H1 (cell line): ENCODE results near the gene ARSI. TPM values are rescaled to one million over a fixed set of nuclear protein-coding genes. Genes with fewer than 3 reads are reported as not detected.

Experiments
- CTCF ChIA-PET: fragments of 300-600 bp; sonication (Branson Sonifier 250); formaldehyde crosslinking; loops from one replicate; lab custom pipeline; 2021; ENCODE audit not compliant: partially characterized antibody; lab: Charles Lee
- POLR2A ChIA-PET: fragments of 300-600 bp; sonication (Branson Sonifier 250); formaldehyde crosslinking; loops from one replicate; lab custom pipeline; 2021; ENCODE audit warnings: inconsistent platforms; ENCODE audit not compliant: partially characterized antibody; lab: Charles Lee
- DNase-seq, 2 experiments: peaks; one replicate each; pipeline versions ENCODE4 v3.0.0 to v3.0.0-alpha.2; 2010 to 2022; ENCODE audit warnings: low spot score in 2 of 2, low read depth in 1 of 2, mixed read lengths in 1 of 2
- FAIRE-seq: peaks from 2 replicates; lab custom pipeline; 2011; peaks lifted over from hg19 to GRCh38; lab: Jason Lieb, UNC
- H2AFZ ChIP-seq: 2 replicates; pipeline ENCODE4 v1.8.1; 2012; ENCODE audit warnings: low read length, inconsistent platforms
- H2AK5ac ChIP-seq: 2 replicates; pipeline ENCODE4 v1.6.1; 2013; ENCODE audit warnings: low read depth, low read length
- H2BK120ac ChIP-seq: replicated peaks from 2 replicates; pipeline ENCODE3; 2013; ENCODE audit warnings: low read depth, low read length, inconsistent platforms
- H2BK12ac ChIP-seq: 2 replicates; pipeline ENCODE4 v1.6.1; 2013; ENCODE audit warnings: low read depth, low read length
- H2BK15ac ChIP-seq: 2 replicates; pipeline ENCODE4 v1.6.1; 2013; ENCODE audit warnings: low read length
- H2BK20ac ChIP-seq: 2 replicates; pipeline ENCODE4 v1.6.1; 2013; ENCODE audit warnings: low read length
- H2BK5ac ChIP-seq: 2 replicates; pipeline ENCODE4 v1.6.1; 2013; ENCODE audit warnings: low read depth, low read length
- H3K14ac ChIP-seq: 2 replicates; pipeline ENCODE4 v1.6.1; 2013; ENCODE audit warnings: inconsistent platforms; ENCODE audit not compliant: insufficient read length
- H3K18ac ChIP-seq: 2 replicates; pipeline ENCODE4 v1.6.1; 2013; ENCODE audit warnings: low read length; ENCODE audit errors: extremely low read depth
- H3K23ac ChIP-seq: 2 replicates; pipeline ENCODE4 v1.6.1; 2013; ENCODE audit warnings: inconsistent platforms; ENCODE audit not compliant: insufficient read length
- H3K23me2 ChIP-seq: 2 replicates; pipeline ENCODE4 v1.6.1; 2013; ENCODE audit warnings: low read depth, low read length
- H3K27ac ChIP-seq: 2 replicates; pipeline ENCODE4 v1.6.1; 2011; ENCODE audit warnings: low read depth, low read length, inconsistent platforms
- H3K27me3 ChIP-seq, 4 experiments: replicated peaks in 1 of 4; 1 replicate in 1 of 4; 2 replicates in 3 of 4; pipeline versions ENCODE4 v1.6.1 to v1.8.1; 2011 to 2013; ENCODE audit warnings: low read length in 3 of 4, mild to moderate bottlenecking in 3 of 4, inconsistent platforms in 2 of 4, mixed read lengths in 2 of 4, moderate library complexity in 1 of 4; ENCODE audit not compliant: control insufficient read depth in 3 of 4, insufficient read depth in 3 of 4; ENCODE audit errors: extremely low read depth in 1 of 4
- H3K36me3 ChIP-seq, 4 experiments: 2 replicates each; pipeline versions ENCODE4 v1.6.1 to v1.8.1; 2011 to 2013; ENCODE audit warnings: mild to moderate bottlenecking in 4 of 4, low read length in 3 of 4, moderate library complexity in 2 of 4, control low read depth in 1 of 4, inconsistent platforms in 1 of 4; ENCODE audit not compliant: insufficient read depth in 4 of 4, control insufficient read depth in 2 of 4
- H3K4ac ChIP-seq: replicated peaks from 2 replicates; pipeline ENCODE3; 2013; ENCODE audit warnings: low read length, low read depth, mixed read lengths, inconsistent platforms; ENCODE audit not compliant: insufficient read length
- H3K4me1 ChIP-seq, 4 experiments: replicated peaks in 1 of 4; 1 replicate in 1 of 4; 2 replicates in 3 of 4; pipeline versions ENCODE4 v1.6.1 to v1.8.1; 2011 to 2013; ENCODE audit warnings: low read length in 3 of 4, inconsistent platforms in 2 of 4, mixed read lengths in 1 of 4; ENCODE audit not compliant: insufficient read depth in 4 of 4, control insufficient read depth in 3 of 4
- H3K4me2 ChIP-seq, 2 experiments: 2 replicates each; pipeline versions ENCODE4 v1.6.1 to v1.8.1; 2011 to 2013; ENCODE audit warnings: low read depth in 2 of 2, low read length in 2 of 2, control low read depth in 1 of 2, inconsistent platforms in 1 of 2, mild to moderate bottlenecking in 1 of 2; ENCODE audit not compliant: insufficient read depth in 1 of 2
- H3K4me3 ChIP-seq, 4 experiments: fragments of 200-600, 300-600 bp in 1 of 4; sonication (generic), shearing (Covaris generic), sonication (Bioruptor Twin) in 1 of 4; 2 replicates each; pipeline versions ENCODE4 v1.5.1 to v1.8.1; 2011 to 2016; ENCODE audit warnings: low read length in 4 of 4, low read depth in 3 of 4, control low read depth in 2 of 4, inconsistent platforms in 2 of 4, mild to moderate bottlenecking in 2 of 4, mixed read lengths in 1 of 4, moderate library complexity in 1 of 4; ENCODE audit not compliant: insufficient read depth in 2 of 4; ENCODE audit errors: extremely low read depth in 1 of 4
- H3K56ac ChIP-seq: replicated peaks from 2 replicates; pipeline ENCODE3; 2013; ENCODE audit warnings: low read depth, mild to moderate bottlenecking, mixed read lengths, low read length, inconsistent platforms; ENCODE audit not compliant: insufficient read length
- H3K79me1 ChIP-seq: 2 replicates; pipeline ENCODE4 v1.6.1; 2013; ENCODE audit warnings: low read depth, low read length, control low read depth
- H3K79me2 ChIP-seq, 2 experiments: 2 replicates each; pipeline versions ENCODE4 v1.6.1 to v1.8.1; 2012 to 2013; ENCODE audit warnings: low read length in 2 of 2, mild to moderate bottlenecking in 2 of 2, inconsistent platforms in 1 of 2; ENCODE audit not compliant: insufficient read depth in 2 of 2, control insufficient read depth in 1 of 2
- H3K9ac ChIP-seq, 4 experiments: replicated peaks in 1 of 4; 1 replicate in 1 of 4; 2 replicates in 3 of 4; pipeline versions ENCODE4 v1.6.1 to v1.8.1; 2011 to 2013; ENCODE audit warnings: low read depth in 3 of 4, low read length in 3 of 4, control low read depth in 2 of 4, mild to moderate bottlenecking in 2 of 4, moderate library complexity in 2 of 4, inconsistent platforms in 1 of 4; ENCODE audit errors: extremely low read depth in 1 of 4
- H3K9me3 ChIP-seq, 2 experiments: 2 replicates each; pipeline versions ENCODE4 v1.6.1 to v1.8.1; 2012 to 2013; ENCODE audit warnings: mild to moderate bottlenecking in 2 of 2, moderate library complexity in 2 of 2, control low read depth in 1 of 2, inconsistent platforms in 1 of 2, low read depth in 1 of 2, low read length in 1 of 2, mixed read lengths in 1 of 2; ENCODE audit not compliant: insufficient read depth in 2 of 2
- H4K20me1 ChIP-seq, 2 experiments: replicated peaks in 1 of 2; 2 replicates each; pipeline versions ENCODE3 to v1.8.1; 2011 to 2013; ENCODE audit warnings: inconsistent platforms in 2 of 2, low read length in 2 of 2, mild to moderate bottlenecking in 1 of 2; ENCODE audit not compliant: insufficient read depth in 2 of 2, control insufficient read depth in 1 of 2
- H4K5ac ChIP-seq: 2 replicates; pipeline ENCODE4 v1.6.1; 2013; ENCODE audit warnings: low read length, low read depth, mixed read lengths, inconsistent platforms; ENCODE audit not compliant: insufficient read length
- H4K8ac ChIP-seq: 2 replicates; pipeline ENCODE4 v1.8.0; 2013; ENCODE audit warnings: mild to moderate bottlenecking, moderate library complexity, low read length, inconsistent platforms; ENCODE audit not compliant: insufficient read depth; ENCODE audit errors: extremely low read depth
- H4K91ac ChIP-seq: replicated peaks from 2 replicates; pipeline ENCODE3; 2013; ENCODE audit warnings: low read length, mixed read lengths, inconsistent platforms; ENCODE audit not compliant: insufficient read length
- CEBPB ChIP-seq: IDR thresholded peaks from 2 replicates; pipeline ENCODE4 v1.6.1; 2012; ENCODE audit warnings: low read depth, low read length
- CTBP2 ChIP-seq: IDR thresholded peaks from 2 replicates; pipeline ENCODE4 v1.7.0; 2011; ENCODE audit warnings: borderline replicate concordance, mild to moderate bottlenecking, moderate library complexity, mixed read lengths, low read length; ENCODE audit not compliant: insufficient read depth, insufficient read length
- JUN ChIP-seq: IDR thresholded peaks from 2 replicates; pipeline ENCODE4 v1.6.1; 2011; ENCODE audit warnings: low read depth, mild to moderate bottlenecking, improper control_type of control experiment, low read length
- KDM1A ChIP-seq: fragments of 200-600, 300-600 bp; sonication (generic); IDR thresholded peaks from 2 replicates; pipeline ENCODE4 v1.7.1; 2016; ENCODE audit warnings: mild to moderate bottlenecking, low read length, borderline replicate concordance
- RBBP5 ChIP-seq: IDR thresholded peaks from 2 replicates; pipeline ENCODE4 v1.7.1; 2012; ENCODE audit warnings: low read depth, mild to moderate bottlenecking, inconsistent platforms, low read length, moderate library complexity, borderline replicate concordance
- SAP30 ChIP-seq: fragments of 300-600 bp; sonication (generic); IDR thresholded peaks from 2 replicates; pipeline ENCODE4 v1.7.1; 2012; ENCODE audit warnings: low read length, moderate library complexity, mild to moderate bottlenecking, inconsistent platforms; ENCODE audit not compliant: insufficient read depth, insufficient replicate concordance
- TAF1 ChIP-seq: IDR thresholded peaks from 2 replicates; pipeline ENCODE4 v1.6.1; 2011; ENCODE audit warnings: mild to moderate bottlenecking, low read depth, low read length
- YY1 ChIP-seq: IDR thresholded peaks from 2 replicates; pipeline ENCODE4 v1.6.1; 2011; ENCODE audit warnings: low read depth, mild to moderate bottlenecking, low read length
- ZNF274 ChIP-seq: IDR thresholded peaks from 2 replicates; pipeline ENCODE4 v1.7.0; 2012; ENCODE audit warnings: low read length, borderline replicate concordance; ENCODE audit errors: extremely low read depth
- WGBS, 2 experiments: shearing (Covaris generic) in 1 of 2; methylation state at CpG; one replicate each; pipeline versions ENCODE4 v1.1.6 to v1.1.7; 2013 to 2015; ENCODE audit warnings: low lambda C conversion rate in 2 of 2, mixed read lengths in 2 of 2, inconsistent platforms in 1 of 2, low coverage in 1 of 2, missing lambda C conversion rate in 1 of 2; ENCODE audit not compliant: insufficient replicate concordance in 2 of 2, insufficient coverage in 1 of 2, insufficient read length in 1 of 2; ENCODE audit errors: extremely low coverage in 1 of 2, missing lambda C conversion rate in 1 of 2; 5-methylcytosine and 5-hydroxymethylcytosine counted together
- polyA plus RNA-seq, 7 experiments: library from polyadenylated mRNA; depleted of rRNA in 3 of 7; stranded (reverse) in 5 of 7; unstranded in 2 of 7; fragments of >200 nt in 5 of 7; fragments of 200-250 nt in 2 of 7; gene quantifications; 1 replicate in 5 of 7; 2 replicates in 1 of 7; 4 replicates in 1 of 7; pipeline versions ENCODE4 v1.2.1 to v1.2.3, GENCODE V29; 2011 to 2013; ENCODE audit warnings: missing spikeins in 2 of 7, mixed read lengths in 2 of 7
- total RNA-seq: library from RNA; stranded (reverse); fragmentation: NEBNext Ultra II Directional; extraction: Animal tissue kit (Norgen Biotek cat#: 25700); gene quantifications from 2 replicates; pipeline ENCODE4 v1.2.1, GENCODE V29; 2021
- TF ChIP-seq, protein P1 (sequence below), 3 experiments: IDR thresholded peaks; 1 replicate in 2 of 3; 2 replicates in 1 of 3; pipeline versions ENCODE4 v1.5.1 to v1.6.1; 2011; ENCODE audit warnings: low read length in 3 of 3, mild to moderate bottlenecking in 3 of 3, inconsistent platforms in 2 of 3, low read depth in 1 of 3, moderate library complexity in 1 of 3; ENCODE audit not compliant: insufficient read depth in 1 of 3; ENCODE audit errors: control extremely low read depth in 1 of 3

ARSI gene
- total and polyA plus RNA-seq, 2 of the 8 experiments (the other 6 are each of a cell fraction or from before 2014, with no cell fraction given), result 4.5 to 6.7 TPM

DNA sequence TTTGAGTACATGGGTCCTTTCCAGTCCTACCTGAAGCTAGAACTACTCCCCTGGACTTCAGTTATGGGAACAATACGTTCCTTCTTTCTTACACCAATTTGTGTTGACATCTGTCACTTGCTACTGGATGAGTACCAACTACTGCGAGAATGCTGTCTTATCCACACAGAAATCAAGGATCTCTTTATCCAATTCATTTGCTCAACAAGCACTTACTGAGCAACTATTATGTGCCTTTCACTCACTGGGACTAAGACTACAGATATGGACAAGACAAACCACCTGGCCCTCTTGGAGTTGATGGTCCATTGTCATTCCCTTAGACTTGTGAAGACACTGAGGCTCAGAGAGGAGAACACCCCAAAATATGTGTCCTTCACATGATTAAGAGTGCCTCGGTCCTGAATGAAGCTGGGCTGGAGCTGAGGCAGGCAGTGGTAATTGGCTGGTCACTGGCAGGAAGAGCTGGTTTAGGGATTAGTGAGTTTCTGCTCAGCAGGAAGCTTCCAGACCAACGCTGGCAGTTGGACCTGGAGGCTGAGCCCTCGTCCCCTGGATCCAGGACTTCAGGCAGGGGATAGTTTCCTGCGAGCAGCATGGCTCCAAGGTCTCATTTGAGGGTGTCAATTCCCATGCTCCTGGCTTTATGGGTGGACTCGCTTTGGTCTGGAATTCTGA lies 8.4 kb upstream of the ARSI start:
- no peak overlapping the region for H2BK120ac ChIP-seq
- H4K8ac ChIP-seq, result no peak overlapping the region
- H3K14ac ChIP-seq, result no peak overlapping the region
- no peak overlapping the region for H4K91ac ChIP-seq
- ChIA-PET CTCF (interaction anchor here (0.9 to 2.8 kb wide), 9 partner anchors 9 to 121 kb away, joined by 3 to 6 read pairs (median 4); partner anchors contain the start of gene ARSI), POLR2A (no interaction called here)
- H3K27ac ChIP-seq, result no peak overlapping the region
- H3K36me3 ChIP-seq, result no peaks in the 10 kb centered on the region
- no peak overlapping the region for H3K4me2 ChIP-seq
- no peak overlapping the region for H2AK5ac ChIP-seq
- H4K20me1 ChIP-seq, result no peaks in the 10 kb centered on the region
- H3K9me3 ChIP-seq, result no peaks in the 10 kb centered on the region
- no peak overlapping the region for H3K23ac ChIP-seq
- no peak overlapping the region for H3K4ac ChIP-seq
- FAIRE-seq (no peak), DNase-seq (no peak)
- H3K23me2 ChIP-seq, result no peaks in the 10 kb centered on the region
- H3K4me3 ChIP-seq, result no peak overlapping the region
- no peak overlapping the region for H3K9ac ChIP-seq
- no peaks in the 10 kb centered on the region for H3K79me1 ChIP-seq
- WGBS, 2 experiments, result 76% methylated on average over 7 of the region's 7 CpGs; no CpG with 5 or more reads in 1 of the 2 experiments
- peaks cover 0 to 3% (median 0%) of the 10 kb centered on the region in 4 experiments; a peak in 2 of 7 replicates for H3K4me1 ChIP-seq
- no peak overlapping the region for H2BK20ac ChIP-seq
- H3K56ac ChIP-seq, result no peak overlapping the region
- H2AFZ ChIP-seq, result no peak overlapping the region
- no peak overlapping the region for H2BK15ac ChIP-seq
- no peak overlapping the region for H2BK5ac ChIP-seq
- H3K27me3 ChIP-seq, result no peaks in the 10 kb centered on the region
- no peak overlapping the region for H2BK12ac ChIP-seq
- H4K5ac ChIP-seq, result no peak overlapping the region
- no peaks in the 10 kb centered on the region for H3K79me2 ChIP-seq
- no peak overlapping the region for H3K18ac ChIP-seq
- TF ChIP-seq TAF1, result no peak
- no peak for TF ChIP-seq CEBPB
- TF ChIP-seq KDM1A, result no peak
- no peak for TF ChIP-seq ZNF274
- no peak for TF ChIP-seq JUN
- no peak for TF ChIP-seq YY1
- no peak for TF ChIP-seq CTBP2
- no peak for TF ChIP-seq SAP30
- TF ChIP-seq, protein P1, sequence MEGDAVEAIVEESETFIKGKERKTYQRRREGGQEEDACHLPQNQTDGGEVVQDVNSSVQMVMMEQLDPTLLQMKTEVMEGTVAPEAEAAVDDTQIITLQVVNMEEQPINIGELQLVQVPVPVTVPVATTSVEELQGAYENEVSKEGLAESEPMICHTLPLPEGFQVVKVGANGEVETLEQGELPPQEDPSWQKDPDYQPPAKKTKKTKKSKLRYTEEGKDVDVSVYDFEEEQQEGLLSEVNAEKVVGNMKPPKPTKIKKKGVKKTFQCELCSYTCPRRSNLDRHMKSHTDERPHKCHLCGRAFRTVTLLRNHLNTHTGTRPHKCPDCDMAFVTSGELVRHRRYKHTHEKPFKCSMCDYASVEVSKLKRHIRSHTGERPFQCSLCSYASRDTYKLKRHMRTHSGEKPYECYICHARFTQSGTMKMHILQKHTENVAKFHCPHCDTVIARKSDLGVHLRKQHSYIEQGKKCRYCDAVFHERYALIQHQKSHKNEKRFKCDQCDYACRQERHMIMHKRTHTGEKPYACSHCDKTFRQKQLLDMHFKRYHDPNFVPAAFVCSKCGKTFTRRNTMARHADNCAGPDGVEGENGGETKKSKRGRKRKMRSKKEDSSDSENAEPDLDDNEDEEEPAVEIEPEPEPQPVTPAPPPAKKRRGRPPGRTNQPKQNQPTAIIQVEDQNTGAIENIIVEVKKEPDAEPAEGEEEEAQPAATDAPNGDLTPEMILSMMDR (IDR thresholded peaks at IDR 0.05; ENCODE audit: control extremely low read depth in 1 of 3, insufficient read depth in 1 of 3, low read depth in 1 of 3, low read length in 3 of 3), result no peak
- no peak for TF ChIP-seq RBBP5
